GM19455 (cell line): Measurements from ENCODE around the gene GJB1.
"Not testable (repeated sequence)": the region's sequence is repeated elsewhere in the genome, so short reads cannot be mapped to it uniquely, and the experiment has no call there.

ENCODE experiments used
- ATAC-seq: cut with Tn5 transposase; IDR thresholded peaks from one replicate; pipeline ENCODE4 v1.9.1; 2021; ENCODE audit not compliant: unreplicated experiment

The GJB1 gene

DNA sequence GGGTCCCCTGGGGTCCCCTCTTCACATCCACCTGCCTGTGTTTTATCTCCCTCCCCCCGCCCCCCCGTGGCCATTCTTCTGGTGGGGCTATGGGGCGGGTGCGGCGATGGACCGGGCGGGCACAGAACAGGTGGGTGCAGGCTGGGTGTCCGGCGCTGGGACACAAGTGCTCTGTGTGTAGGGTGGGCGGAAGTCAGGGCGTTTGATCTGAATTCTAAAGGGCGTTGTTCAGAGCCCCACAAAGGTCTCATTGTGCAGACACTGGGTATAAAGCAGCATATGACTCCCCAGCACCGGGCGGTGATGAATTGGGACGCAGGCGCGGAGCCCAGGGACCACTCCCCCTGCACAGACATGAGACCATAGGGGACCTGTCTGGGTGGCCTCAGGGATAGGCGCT is at the start of gene GJB1:
Gene GJB1, plus strand, starts transcription at position 296 of the 400 bp plus-strand sequence. CDS start 484 bp downstream, outside the sequence.
- ATAC-seq, result no peak

- ATAC-seq, result no peak
Observed at GRCh38 chrX:71173440-71173839, 49.6 kb upstream of the GJB1 start.

DNA sequence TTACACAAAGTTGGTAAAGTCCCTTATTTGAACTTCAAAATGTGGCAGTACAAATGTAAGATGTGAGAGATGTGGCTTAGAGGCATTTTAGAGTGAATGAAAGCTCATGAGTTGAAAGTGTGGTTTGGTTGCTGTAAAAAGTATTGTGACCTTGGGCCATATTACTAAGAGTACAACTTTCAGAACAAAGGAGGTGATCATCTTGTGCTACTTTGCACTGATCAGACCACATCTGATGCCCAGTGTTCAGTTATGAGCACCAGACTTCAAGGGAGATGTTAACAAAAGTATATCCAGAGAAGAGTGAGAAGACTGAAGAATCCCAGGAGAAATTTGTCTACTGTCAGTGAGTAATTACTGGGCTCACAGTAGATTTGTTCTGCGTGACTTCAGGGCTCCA is 48.2 kb upstream of the GJB1 start:
- ATAC-seq, result no peak

- ATAC-seq, result no peak
Observed at GRCh38 chrX:71175531-71175930, 47.5 kb upstream of the GJB1 start.

DNA sequence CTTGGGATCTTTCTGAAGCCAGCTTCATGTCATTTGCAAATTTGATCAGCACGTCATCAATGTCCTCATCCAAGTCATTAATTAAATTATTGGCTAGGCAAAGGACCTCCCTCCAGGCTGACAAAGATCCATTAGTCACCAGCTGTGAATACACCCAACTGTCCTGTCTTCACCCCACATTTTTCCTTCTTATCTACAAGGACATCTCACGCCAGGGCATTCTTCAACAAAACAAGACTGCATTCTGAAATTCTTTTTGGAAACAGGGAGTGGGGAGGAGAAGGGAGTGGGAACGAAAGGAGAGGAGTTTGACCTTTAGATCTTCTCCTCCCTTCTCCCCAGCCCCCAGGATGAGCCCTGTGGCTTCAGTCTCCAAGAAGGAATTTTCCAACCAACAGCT is 45.7 kb upstream of the GJB1 start:
- ATAC-seq, result no peak

DNA sequence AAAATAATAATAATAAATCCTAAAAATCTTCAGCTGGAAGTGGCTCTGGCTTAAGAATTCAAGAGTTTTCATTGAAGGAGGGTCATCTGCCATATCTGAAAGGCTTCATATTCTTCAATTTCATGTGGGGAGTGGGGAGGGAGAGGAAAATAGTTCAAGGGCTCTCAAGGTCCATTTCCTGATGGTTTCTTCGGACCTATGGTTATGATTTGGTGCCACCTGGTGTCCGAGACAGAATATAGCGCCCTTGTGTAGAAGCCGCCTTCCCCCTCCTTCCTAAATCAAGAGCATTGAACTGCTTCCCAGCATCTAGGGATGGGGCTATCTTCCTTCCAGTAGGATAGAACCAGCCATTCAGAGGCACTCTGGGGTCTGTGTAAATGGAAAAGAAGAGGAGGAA is 44.1 kb upstream of the GJB1 start:
- no peak for ATAC-seq

GRCh38 chrX:71180579-71181265 is 42.3 kb upstream of the GJB1 start:
- not testable (repeated sequence) for ATAC-seq

DNA sequence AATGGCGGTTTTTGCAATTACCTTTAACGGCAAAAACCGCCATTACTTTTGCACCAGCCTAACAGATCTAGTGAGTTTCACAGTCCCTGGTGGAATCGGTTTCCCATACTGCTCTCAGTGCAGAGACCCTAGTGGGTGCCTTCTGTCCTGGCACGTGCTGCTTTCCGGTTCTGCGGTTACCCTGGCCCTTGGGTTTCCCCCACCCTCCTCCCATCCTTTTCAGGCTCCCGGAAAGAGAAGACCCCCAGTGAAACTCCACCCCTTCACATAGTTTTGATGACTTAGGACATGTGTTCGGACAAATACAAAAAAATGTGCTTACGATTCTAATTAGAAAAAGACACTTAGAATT is 41.5 kb upstream of the GJB1 start:
- peak; percentile 52 for ATAC-seq

DNA sequence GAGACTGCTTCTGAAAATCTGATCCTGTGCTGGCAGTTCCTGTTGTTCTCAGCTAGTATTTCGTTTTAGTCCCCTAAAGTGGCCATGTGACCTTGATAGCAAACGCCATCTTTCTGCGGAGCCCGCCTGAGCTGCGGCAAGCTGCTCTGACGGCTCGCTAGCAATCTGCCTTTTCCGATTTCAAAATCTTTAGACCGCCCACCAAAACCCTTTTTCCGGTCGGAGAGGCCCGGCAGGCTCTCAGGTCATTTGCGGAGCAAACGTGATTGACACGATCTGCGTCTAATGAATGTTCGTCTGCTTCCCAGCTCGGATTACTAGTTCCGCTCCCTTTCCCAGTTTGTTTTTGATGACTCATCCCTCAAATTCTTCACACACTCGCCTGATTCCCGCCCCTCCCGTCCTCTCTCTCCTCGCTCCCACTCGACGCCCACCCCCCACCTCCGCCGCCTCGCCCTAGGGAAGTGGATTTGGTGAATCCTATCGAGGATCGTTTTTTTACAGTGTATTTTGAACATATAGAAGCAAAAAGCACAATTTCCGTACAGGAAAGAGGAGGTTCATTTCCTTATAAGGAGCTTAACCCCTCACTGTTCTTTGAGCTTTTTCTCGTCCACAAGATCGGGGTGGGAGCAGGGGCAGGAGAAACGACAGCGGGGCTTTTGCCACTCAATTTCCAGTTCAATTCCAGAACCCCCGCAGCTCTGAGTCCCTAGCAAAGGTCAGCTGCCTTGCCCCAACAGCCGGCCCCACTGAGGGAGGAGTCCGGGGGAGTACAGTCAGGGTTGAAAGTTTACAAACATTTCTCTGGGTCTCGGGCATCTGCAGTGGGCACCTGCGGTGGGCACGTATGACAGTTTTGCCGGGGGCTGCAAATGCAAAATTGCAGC is 40.9 kb upstream of the GJB1 start:
- peak; percentile 86 for ATAC-seq

DNA sequence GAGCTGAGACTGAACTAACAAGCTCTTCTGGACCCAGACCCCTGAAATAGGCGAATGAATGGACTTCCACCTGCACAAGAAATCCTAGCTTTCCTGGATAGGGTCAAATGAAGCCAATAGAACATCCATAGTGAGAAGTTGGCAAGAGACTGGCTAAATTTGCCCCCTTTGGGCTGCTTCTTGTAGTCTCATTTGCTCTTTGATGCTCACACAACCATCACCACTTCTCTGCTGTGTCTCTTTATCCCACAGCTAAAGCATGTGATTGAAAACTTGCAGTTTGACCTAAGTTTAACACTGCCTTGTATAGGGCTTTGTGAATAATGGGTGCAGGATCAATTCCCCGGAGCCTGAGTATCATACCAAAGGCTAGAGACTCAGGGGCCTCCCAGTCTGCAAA is 40.2 kb upstream of the GJB1 start:
- no peak for ATAC-seq

DNA sequence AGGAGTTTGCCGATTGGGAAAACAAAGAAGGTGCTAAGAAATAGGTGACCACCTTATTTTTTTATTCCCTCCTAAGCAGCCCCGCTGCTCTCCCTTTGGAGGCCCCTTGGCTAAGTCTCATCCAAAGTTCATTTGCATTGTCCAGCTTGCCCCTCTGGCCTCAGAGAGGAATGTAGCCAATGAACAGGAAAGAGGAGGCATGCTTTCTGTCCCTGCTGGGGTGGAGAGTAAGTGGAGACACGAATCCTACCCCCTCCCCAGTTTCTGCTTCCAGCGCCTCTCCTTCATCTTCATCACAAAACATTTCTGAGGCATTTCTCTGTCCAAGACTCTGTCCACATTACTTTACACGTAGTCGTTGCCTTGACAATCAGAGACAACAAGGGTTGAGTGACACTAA is 39.7 kb upstream of the GJB1 start:
- no peak for ATAC-seq

DNA sequence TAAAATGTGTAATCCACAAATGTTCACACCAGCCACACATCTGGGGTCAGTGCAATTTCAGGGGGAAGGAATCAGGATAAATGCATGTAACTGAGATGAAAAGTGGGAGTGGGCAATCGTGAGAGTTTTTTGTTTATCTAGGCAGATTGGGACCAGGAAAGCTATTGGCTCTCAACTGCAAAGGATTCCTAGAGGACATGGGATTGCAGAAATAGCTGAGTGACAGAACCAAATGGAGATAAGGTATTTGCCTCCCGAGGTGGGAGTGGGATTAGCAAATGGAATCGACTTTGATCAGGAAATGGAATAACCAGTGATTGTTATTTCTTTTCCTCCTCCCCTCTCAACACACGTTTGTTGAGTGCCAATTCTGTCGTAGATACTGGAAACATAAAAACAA is 38.9 kb upstream of the GJB1 start:
- ATAC-seq, result no peak

GRCh38 chrX:71184803-71185495 is 38.1 kb upstream of the GJB1 start:
- ATAC-seq, result no peak

DNA sequence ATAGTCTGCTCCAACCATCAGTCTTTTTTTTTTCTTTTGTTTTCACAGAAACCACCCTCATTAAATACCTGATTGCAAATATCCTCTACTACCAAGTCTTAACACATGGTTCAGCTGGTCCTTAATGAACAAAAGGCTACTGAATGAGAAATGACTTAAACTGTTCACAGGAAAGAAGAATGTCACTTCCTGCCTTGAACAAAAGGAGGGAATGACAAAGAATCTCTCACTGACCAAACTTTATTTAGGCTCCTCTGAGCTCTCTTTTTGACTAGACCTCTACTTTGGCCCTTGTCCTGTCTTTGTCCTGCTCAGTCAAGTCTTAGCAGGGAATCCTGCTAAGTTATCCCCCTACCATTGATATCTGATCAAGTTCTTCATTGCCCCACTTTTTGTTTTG is 31.8 kb upstream of the GJB1 start:
- no peak for ATAC-seq

DNA sequence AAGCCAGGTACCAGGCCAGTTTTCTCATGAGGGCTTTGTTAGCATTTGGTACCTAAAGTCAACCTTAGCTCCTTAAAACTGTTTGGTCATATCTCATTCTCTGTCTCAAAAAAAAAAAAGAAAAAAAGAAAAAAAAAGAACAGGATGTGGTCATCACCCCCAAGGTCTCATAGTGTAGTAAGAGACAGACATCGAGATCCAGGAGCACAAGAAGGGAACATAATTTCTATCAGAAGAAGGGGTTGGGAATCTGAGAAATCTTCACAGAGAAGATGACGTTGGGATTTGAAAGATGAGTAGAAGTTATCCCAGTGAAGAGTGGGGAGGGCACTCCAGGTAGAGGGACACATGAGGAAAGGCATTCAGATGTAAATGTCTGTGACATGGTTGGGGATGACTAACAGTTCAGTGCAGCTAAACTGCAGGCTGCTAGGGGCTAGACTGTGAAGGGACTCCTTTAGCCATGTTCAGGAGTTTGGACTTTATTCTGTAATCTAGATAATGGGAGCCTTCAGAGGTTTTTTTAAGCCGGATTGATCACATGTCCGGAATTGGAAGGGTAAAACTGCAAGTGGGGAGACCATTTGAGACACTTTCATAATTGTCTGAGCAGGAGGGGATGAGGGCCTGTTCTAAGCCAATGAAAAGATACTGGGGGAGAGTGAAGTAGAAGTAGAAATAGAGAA is 26.9 kb upstream of the GJB1 start:
- peak; percentile 61 for ATAC-seq

GRCh38 chrX:71198066-71198465 is 25.0 kb upstream of the GJB1 start:
- peak; percentile 56 for ATAC-seq

DNA sequence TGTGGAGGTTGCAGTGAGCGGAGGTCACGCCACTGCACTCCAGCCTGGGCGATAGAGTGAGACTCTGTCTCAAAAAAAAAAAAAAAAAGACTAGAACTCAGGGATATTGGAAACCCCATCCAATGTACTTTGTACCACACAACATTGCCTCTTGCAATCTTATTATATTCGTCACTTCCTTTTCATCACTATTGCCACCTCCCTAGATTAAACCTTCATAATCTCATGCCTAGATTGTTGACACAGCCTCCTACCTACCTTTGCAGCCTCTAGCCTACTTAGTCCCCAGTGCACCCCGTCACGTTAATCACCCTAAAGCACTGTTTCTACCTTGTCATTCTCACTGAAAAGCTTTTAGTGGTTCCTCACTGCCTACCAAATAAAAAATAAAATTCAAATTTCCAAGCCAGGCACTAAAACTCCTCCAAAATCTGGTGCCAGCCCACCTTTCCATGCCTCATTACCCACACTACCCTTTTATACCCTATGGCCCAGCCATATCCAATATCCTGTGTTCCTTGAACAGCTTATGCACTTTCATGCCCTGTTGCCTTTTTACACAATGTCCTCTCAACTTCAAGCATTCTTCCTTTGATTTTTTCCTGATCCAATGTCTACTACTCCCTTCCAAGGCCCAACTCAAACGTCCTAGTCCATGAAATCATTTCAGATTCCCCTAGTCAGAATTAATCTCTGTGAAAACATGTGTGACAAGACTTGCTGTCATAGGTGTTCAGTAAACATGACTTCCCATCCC is 23.6 kb upstream of the GJB1 start:
- ATAC-seq, result no peak

DNA sequence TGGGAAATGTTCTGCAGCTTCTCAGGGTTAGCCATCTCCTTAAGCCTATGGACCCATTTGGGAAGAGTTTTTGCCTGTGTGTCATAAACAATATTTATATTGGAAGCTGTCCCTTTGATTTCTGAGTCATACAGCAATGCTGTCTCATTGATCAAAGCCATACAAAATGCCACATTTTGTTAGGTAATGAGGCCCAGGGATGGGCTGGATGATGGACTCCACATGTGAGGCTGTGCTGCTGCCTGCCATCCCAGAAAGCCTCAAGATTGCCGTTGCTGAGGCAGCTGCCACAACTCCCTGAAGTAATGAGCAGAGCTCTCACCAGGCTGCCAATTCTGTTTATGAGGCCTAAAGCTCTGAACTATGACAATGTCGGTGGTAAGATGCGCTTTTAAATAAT is 12.2 kb upstream of the GJB1 start:
- ATAC-seq, result no peak

DNA sequence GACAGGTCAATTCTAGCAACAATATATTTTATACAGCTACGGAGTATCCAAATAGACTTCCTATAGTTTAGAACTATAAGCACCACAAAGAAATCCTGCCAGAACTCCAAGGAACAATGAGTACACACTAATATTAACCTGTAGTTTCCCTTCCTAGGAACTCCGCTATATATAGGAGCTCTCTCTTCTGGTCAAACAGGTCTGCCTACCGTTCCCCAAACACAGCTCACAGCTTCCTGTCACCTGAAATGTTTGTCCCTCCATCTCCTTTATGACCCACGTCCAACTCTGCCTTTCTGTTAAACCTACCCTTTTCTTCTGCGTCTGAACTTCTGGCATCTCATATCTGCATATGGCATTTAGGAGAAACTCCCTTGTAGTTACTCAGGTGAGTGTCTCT is 10.5 kb upstream of the GJB1 start:
- no peak for ATAC-seq

- no peak for ATAC-seq
Observed at GRCh38 chrX:71214152-71214551, 8.9 kb upstream of the GJB1 start.
